ENCODE data around the gene LHX5.

The LHX5 gene

GRCh38 chr12:113436586-113436985, 35.1 kb downstream of the LHX5 start:
- Histone ChIP-seq H3K4me2 (ENCODE audit: low read length, poor library complexity, severe bottlenecking) (no peak overlapping the region), H3K36me3 (ENCODE audit: control insufficient read depth in 1 of 2, insufficient read depth in 2 of 2, low read depth in 1 of 2, low read length in 2 of 2) (no peaks in the 10 kb centered on the region), H3K4ac (ENCODE audit: low read depth in 1 of 2, low read length in 2 of 2) (no peak overlapping the region), H2BK15ac (ENCODE audit: low read depth, poor library complexity, severe bottlenecking) (no peak overlapping the region), H2AK5ac (ENCODE audit: low read length, severe bottlenecking) (no peak overlapping the region), H2AFZ (ENCODE audit: low read depth, low read length) (no peak overlapping the region), H3K23ac (ENCODE audit: low read length in 2 of 2) (no peak overlapping the region), H3K27ac (ENCODE audit: low read length, poor library complexity, severe bottlenecking) (no peak overlapping the region), H2BK120ac (ENCODE audit: low read depth, low read length) (no peak overlapping the region), H2BK12ac (ENCODE audit: low read length in 2 of 2) (no peak overlapping the region), H4K91ac (ENCODE audit: low read length) (no peak overlapping the region), H3K79me1 (replicated peaks; ENCODE audit: low read length, poor library complexity, severe bottlenecking) (no peaks in the 10 kb centered on the region), H3K9ac (ENCODE audit: low read length) (no peak overlapping the region), H3K27me3 (ENCODE audit: control insufficient read depth in 1 of 2, insufficient read depth in 1 of 2, low read length in 2 of 2) (peaks cover 37 to 38% of the 10 kb centered on the region in 2 experiments), H3K18ac (ENCODE audit: low read depth in 1 of 2, low read length in 2 of 2) (no peak overlapping the region), H2BK5ac (ENCODE audit: low read depth, low read length, poor library complexity, severe bottlenecking) (no peak overlapping the region), H3K9me3 (ENCODE audit: control insufficient read depth, low read length) (no peaks in the 10 kb centered on the region), H3K14ac (ENCODE audit: low read length in 2 of 2) (no peak overlapping the region), H3K4me1 (ENCODE audit: control insufficient read depth, insufficient read depth, low read depth, low read length) (peaks cover 4% of the 10 kb centered on the region), H3K4me3 (ENCODE audit: insufficient read depth in 1 of 2, low read depth in 1 of 2, low read length in 2 of 2) (no peak overlapping the region), H4K8ac (ENCODE audit: low read length) (no peak overlapping the region)
- DNase-seq: no peak
- WGBS: 85% methylated on average over 5 of the region's 6 CpGs

DNA sequence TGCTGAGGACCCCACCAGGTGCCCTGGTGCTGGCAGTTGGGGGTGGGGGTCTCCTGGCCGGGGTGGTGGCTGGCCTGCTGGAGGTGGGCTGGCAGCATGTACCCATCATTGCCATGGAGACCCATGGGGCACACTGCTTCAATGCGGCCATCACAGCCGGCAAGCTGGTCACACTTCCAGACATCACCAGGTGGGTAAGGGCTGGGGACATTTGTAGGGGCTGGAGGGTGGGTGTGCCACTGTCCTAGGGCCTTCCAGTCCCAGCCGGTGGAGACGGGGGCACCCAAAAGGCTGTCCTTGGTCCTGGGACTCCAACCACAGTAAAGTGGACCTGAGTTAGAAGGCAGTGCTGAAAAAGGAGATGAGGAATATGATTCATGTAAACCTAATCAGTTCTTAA, 36.3 kb downstream of the LHX5 start:
- peaks cover under 1% of the 10 kb centered on the region for H3K9me3 ChIP-seq (ENCODE audit: control insufficient read depth, low read length)
- no peak overlapping the region for H2BK12ac ChIP-seq (ENCODE audit: low read length in 2 of 2)
- H4K91ac ChIP-seq (ENCODE audit: low read length): no peak overlapping the region
- H3K4me3 ChIP-seq (ENCODE audit: insufficient read depth in 1 of 2, low read depth in 1 of 2, low read length in 2 of 2): no peak overlapping the region
- H3K4ac ChIP-seq (ENCODE audit: low read depth in 1 of 2, low read length in 2 of 2): no peak overlapping the region
- H3K27me3 ChIP-seq (ENCODE audit: control insufficient read depth in 1 of 2, insufficient read depth in 1 of 2, low read length in 2 of 2): peaks cover 25 to 26% of the 10 kb centered on the region in 2 experiments
- H3K9ac ChIP-seq (ENCODE audit: low read length): no peak overlapping the region
- peaks cover 4% of the 10 kb centered on the region for H3K4me1 ChIP-seq (ENCODE audit: control insufficient read depth, insufficient read depth, low read depth, low read length)
- WGBS: 89% methylated on average over 5 of the region's 5 CpGs
- H2BK120ac ChIP-seq (ENCODE audit: low read depth, low read length): no peak overlapping the region
- H3K4me2 ChIP-seq (ENCODE audit: low read length, poor library complexity, severe bottlenecking): no peak overlapping the region
- no peak overlapping the region for H3K27ac ChIP-seq (ENCODE audit: low read length, poor library complexity, severe bottlenecking)
- no peaks in the 10 kb centered on the region for H3K79me1 ChIP-seq (replicated peaks; ENCODE audit: low read length, poor library complexity, severe bottlenecking)
- H3K36me3 ChIP-seq (ENCODE audit: control insufficient read depth in 1 of 2, insufficient read depth in 2 of 2, low read depth in 1 of 2, low read length in 2 of 2): no peaks in the 10 kb centered on the region
- no peak overlapping the region for H2BK5ac ChIP-seq (ENCODE audit: low read depth, low read length, poor library complexity, severe bottlenecking)
- no peak overlapping the region for H2BK15ac ChIP-seq (ENCODE audit: low read depth, poor library complexity, severe bottlenecking)
- no peak overlapping the region for H2AK5ac ChIP-seq (ENCODE audit: low read length, severe bottlenecking)
- no peak for DNase-seq
- no peak overlapping the region for H3K18ac ChIP-seq (ENCODE audit: low read depth in 1 of 2, low read length in 2 of 2)
- H4K8ac ChIP-seq (ENCODE audit: low read length): no peak overlapping the region
- H2AFZ ChIP-seq (ENCODE audit: low read depth, low read length): no peak overlapping the region
- no peak overlapping the region for H3K23ac ChIP-seq (ENCODE audit: low read length in 2 of 2)
- H3K14ac ChIP-seq (ENCODE audit: low read length in 2 of 2): no peak overlapping the region

DNA sequence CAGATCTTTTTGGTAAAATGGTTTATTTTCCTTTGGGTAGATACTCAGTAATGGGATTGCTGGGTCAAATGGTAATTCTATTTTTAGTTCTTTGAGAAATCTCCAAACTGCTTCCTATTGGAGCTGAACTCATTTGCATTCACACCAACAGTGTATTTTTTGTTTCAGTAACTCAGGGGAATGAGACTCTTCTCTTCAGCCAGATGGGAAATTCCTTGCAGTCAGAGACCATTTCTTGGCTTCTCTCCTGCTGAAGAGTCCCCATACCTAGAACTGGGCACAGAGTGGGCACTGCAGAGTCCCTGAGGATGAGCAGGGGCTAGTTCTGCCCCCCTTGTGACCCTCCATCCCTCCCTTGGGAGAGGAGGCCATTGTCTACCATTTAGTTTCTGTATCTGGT, 38.7 kb downstream of the LHX5 start:
- Histone ChIP-seq H4K8ac (ENCODE audit: low read length) (no peak overlapping the region), H3K4me2 (ENCODE audit: low read length, poor library complexity, severe bottlenecking) (no peak overlapping the region), H3K23ac (ENCODE audit: low read length in 2 of 2) (no peak overlapping the region), H2AFZ (ENCODE audit: low read depth, low read length) (no peak overlapping the region), H3K27me3 (ENCODE audit: control insufficient read depth in 1 of 2, insufficient read depth in 1 of 2, low read length in 2 of 2) (peaks cover 5 to 7% of the 10 kb centered on the region in 2 experiments), H2AK5ac (ENCODE audit: low read length, severe bottlenecking) (no peak overlapping the region), H3K27ac (ENCODE audit: low read length, poor library complexity, severe bottlenecking) (no peak overlapping the region), H2BK120ac (ENCODE audit: low read depth, low read length) (no peak overlapping the region), H3K79me1 (replicated peaks; ENCODE audit: low read length, poor library complexity, severe bottlenecking) (no peaks in the 10 kb centered on the region), H3K36me3 (ENCODE audit: control insufficient read depth in 1 of 2, insufficient read depth in 2 of 2, low read depth in 1 of 2, low read length in 2 of 2) (no peaks in the 10 kb centered on the region), H3K4me3 (ENCODE audit: insufficient read depth in 1 of 2, low read depth in 1 of 2, low read length in 2 of 2) (no peak overlapping the region), H3K4me1 (ENCODE audit: control insufficient read depth, insufficient read depth, low read depth, low read length) (peaks cover 4% of the 10 kb centered on the region), H3K9me3 (ENCODE audit: control insufficient read depth, low read length) (peaks cover 4% of the 10 kb centered on the region), H3K18ac (ENCODE audit: low read depth in 1 of 2, low read length in 2 of 2) (no peak overlapping the region), H2BK12ac (ENCODE audit: low read length in 2 of 2) (no peak overlapping the region), H2BK5ac (ENCODE audit: low read depth, low read length, poor library complexity, severe bottlenecking) (no peak overlapping the region), H3K14ac (ENCODE audit: low read length in 2 of 2) (no peak overlapping the region), H4K91ac (ENCODE audit: low read length) (no peak overlapping the region), H3K4ac (ENCODE audit: low read depth in 1 of 2, low read length in 2 of 2) (no peak overlapping the region), H2BK15ac (ENCODE audit: low read depth, poor library complexity, severe bottlenecking) (no peak overlapping the region), H3K9ac (ENCODE audit: low read length) (no peak overlapping the region)
- DNase-seq: no peak

DNA sequence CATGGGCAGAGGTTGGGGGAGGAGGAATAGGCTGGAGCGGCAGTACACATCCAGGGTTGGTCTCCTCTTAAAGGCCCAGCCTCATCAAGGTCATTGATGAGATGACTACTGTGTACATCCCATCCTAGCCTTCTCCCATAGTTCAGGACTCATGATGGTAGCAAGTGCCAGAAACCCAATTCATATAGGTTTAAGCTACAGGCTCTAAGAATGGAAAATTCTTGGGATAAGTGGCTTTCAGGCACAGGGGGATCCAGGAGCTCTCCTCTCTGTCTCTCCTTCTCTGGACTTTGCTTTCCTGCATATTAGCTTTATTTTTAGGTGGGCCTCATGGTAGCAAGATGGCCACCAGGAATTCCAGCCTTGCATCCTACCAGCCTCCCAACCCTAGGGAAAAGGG, 43.2 kb downstream of the LHX5 start:
- Histone ChIP-seq H3K79me1 (replicated peaks; ENCODE audit: low read length, poor library complexity, severe bottlenecking) (peaks cover 6% of the 10 kb centered on the region), H2BK120ac (ENCODE audit: low read depth, low read length) (no peak overlapping the region), H3K4me1 (ENCODE audit: control insufficient read depth, insufficient read depth, low read depth, low read length) (peaks cover 2% of the 10 kb centered on the region), H3K4ac (ENCODE audit: low read depth in 1 of 2, low read length in 2 of 2) (no peak overlapping the region), H3K23ac (ENCODE audit: low read length in 2 of 2) (no peak overlapping the region), H2AFZ (ENCODE audit: low read depth, low read length) (no peak overlapping the region), H2BK15ac (ENCODE audit: low read depth, poor library complexity, severe bottlenecking) (no peak overlapping the region), H2AK5ac (ENCODE audit: low read length, severe bottlenecking) (no peak overlapping the region), H3K9ac (ENCODE audit: low read length) (no peak overlapping the region), H3K14ac (ENCODE audit: low read length in 2 of 2) (no peak overlapping the region), H3K27me3 (ENCODE audit: control insufficient read depth in 1 of 2, insufficient read depth in 1 of 2, low read length in 2 of 2) (no peaks in the 10 kb centered on the region), H2BK5ac (ENCODE audit: low read depth, low read length, poor library complexity, severe bottlenecking) (no peak overlapping the region), H4K91ac (ENCODE audit: low read length) (no peak overlapping the region), H3K27ac (ENCODE audit: low read length, poor library complexity, severe bottlenecking) (no peak overlapping the region), H3K36me3 (ENCODE audit: control insufficient read depth in 1 of 2, insufficient read depth in 2 of 2, low read depth in 1 of 2, low read length in 2 of 2) (peaks cover 0 to 2% of the 10 kb centered on the region in 2 experiments), H3K4me2 (ENCODE audit: low read length, poor library complexity, severe bottlenecking) (no peak overlapping the region), H3K4me3 (ENCODE audit: insufficient read depth in 1 of 2, low read depth in 1 of 2, low read length in 2 of 2) (no peak overlapping the region), H2BK12ac (ENCODE audit: low read length in 2 of 2) (no peak overlapping the region), H4K8ac (ENCODE audit: low read length) (no peak overlapping the region), H3K9me3 (ENCODE audit: control insufficient read depth, low read length) (peaks cover 4% of the 10 kb centered on the region), H3K18ac (ENCODE audit: low read depth in 1 of 2, low read length in 2 of 2) (no peak overlapping the region)
- 100% methylated on average over 1 of the region's 1 CpG for WGBS
- no peak for DNase-seq

Data from mesenchymal stem cell (in vitro differentiated cells and primary cell).